Measurements from ENCODE around the gene RNF182. TPM values are rescaled to one million over a fixed set of nuclear protein-coding genes. Genes with fewer than 3 reads are reported as not detected.

Gene RNF182
- total and polyA plus RNA-seq, 3 experiments from 2014 or later, result not detected

GRCh38 chr6:14000901-14001300, 76.1 kb downstream of the RNF182 start:
- Mint-ChIP-seq H3K27me3 (peaks cover 17 to 52% of the 10 kb centered on the region in 2 donors), H3K36me3 (peaks cover 0 to 4% (median 0%) of the 10 kb centered on the region in 3 donors), H3K27ac (peak overlapping the region in 1 of 8 donors; percentile 2), H3K4me3 (no peak overlapping the region), H3K9me3 (peaks cover 0 to 6% (median 0%) of the 10 kb centered on the region in 5 donors), H3K4me1 (no peaks in the 10 kb centered on the region)
- H3K4me3 ChIP-seq (ENCODE audit: low read length), result no peak overlapping the region
- no peak for DNase-seq
- POLR2A ChIA-PET, result interaction anchor here (0.6 kb wide), 1 partner anchor 22 kb away, joined by 3 read pairs; no protein-coding TSS in a partner anchor
- no peaks in the 10 kb centered on the region for H3K36me3 ChIP-seq (ENCODE audit: insufficient read depth, low read length)
- no peaks in the 10 kb centered on the region for H3K4me1 ChIP-seq (ENCODE audit: insufficient read depth, low read length)
- CTCF ChIA-PET, result no interaction called here
- H3K27ac ChIP-seq (ENCODE audit: low read depth, low read length), result no peak overlapping the region
- no peaks in the 10 kb centered on the region for H3K27me3 ChIP-seq (ENCODE audit: insufficient read depth, low read length, poor library complexity, severe bottlenecking)
- no peaks in the 10 kb centered on the region for H3K9me3 ChIP-seq (ENCODE audit: low read length)

DNA sequence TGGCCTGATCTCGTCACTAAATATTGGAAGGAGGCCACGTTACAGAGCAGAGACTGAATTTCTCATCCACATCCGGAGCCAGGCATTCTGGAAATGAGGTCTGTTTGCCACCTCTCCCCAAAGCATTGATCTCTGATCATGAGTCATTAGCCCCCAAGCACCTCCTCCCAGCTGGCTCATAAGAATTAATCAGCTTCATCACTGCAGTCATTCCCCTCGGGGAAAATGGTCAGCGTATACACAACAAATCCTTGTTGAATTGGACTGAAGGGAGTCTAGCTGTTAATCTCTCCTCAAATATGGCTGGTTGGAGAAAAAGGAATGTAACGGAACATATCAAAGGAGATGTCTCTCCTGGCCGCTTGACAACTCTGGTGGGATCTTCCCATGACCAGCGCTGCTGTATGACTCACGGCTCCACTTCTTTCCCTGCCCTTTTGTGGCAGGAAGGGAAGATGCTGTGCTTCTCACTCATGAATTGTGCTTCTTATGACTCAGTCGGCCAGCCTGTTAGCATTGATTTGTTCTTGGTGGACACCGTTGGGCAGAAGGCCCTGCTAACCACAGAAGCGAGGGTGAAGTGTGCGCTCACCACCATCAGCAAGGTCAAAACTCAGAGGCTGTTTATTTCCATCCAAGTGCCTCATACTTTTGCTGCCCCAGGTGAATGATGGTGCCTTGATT, 76.7 kb downstream of the RNF182 start:
- H3K4me1 Mint-ChIP-seq, result no peaks in the 10 kb centered on the region
- peaks cover 16 to 50% of the 10 kb centered on the region in 2 donors for H3K27me3 Mint-ChIP-seq
- H3K27ac Mint-ChIP-seq, result no peak overlapping the region
- Histone ChIP-seq H3K27ac (ENCODE audit: low read depth, low read length) (no peak overlapping the region), H3K27me3 (ENCODE audit: insufficient read depth, low read length, poor library complexity, severe bottlenecking) (no peaks in the 10 kb centered on the region), H3K9me3 (ENCODE audit: low read length) (no peaks in the 10 kb centered on the region), H3K4me1 (ENCODE audit: insufficient read depth, low read length) (no peaks in the 10 kb centered on the region), H3K36me3 (ENCODE audit: insufficient read depth, low read length) (no peaks in the 10 kb centered on the region), H3K4me3 (ENCODE audit: low read length) (no peak overlapping the region)
- H3K36me3 Mint-ChIP-seq, result no peaks in the 10 kb centered on the region
- CTCF ChIA-PET, result no interaction called here
- peaks cover 0 to 6% (median 0%) of the 10 kb centered on the region in 5 donors for H3K9me3 Mint-ChIP-seq
- POLR2A ChIA-PET, result interaction anchor here (0.6 kb wide), 1 partner anchor 21 kb away, joined by 3 read pairs; no protein-coding TSS in a partner anchor
- no peak overlapping the region for H3K4me3 Mint-ChIP-seq
- DNase-seq, result no peak

DNA sequence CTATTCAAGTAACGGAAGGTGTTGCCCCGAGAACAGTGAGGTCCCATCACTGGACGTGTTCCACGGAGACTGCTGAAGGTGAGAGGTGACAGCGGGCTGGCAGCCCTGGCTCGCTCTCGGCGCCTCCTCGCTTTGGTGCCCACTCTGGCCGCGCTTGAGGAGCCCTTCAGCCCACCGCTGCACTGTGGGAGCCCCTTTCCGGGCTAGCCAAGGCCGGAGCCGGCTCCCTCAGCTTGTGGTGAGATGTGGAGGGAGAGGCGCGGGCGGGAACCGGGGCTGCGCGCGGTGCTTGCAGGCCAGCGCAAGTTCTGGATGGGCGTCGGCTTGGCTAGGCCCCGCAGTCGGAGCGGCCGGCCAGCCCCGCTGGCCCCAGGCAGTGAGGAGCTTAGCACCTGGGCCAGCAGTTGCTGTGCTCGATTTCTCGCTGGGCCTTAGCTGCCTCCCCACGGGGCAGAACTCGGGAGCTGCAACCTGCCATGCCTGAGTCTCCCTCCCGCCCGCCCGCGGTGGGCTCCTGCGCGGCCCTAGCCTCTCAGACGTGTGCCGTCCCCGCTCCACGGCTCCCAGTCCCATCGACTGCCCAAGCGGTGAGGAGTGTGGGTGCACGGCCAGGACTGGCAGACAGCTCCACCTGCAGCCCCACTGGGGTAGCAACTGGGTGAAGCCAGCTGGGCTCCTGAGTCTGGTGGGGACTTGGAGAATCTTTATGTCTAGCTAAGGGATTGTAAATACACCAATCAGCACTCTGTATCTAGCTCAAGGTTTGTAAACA, 77.6 kb downstream of the RNF182 start:
- H3K9me3 Mint-ChIP-seq, result peaks cover 0 to 6% (median 0%) of the 10 kb centered on the region in 5 donors
- Histone ChIP-seq H3K4me3 (ENCODE audit: low read length) (no peak overlapping the region), H3K4me1 (ENCODE audit: insufficient read depth, low read length) (no peaks in the 10 kb centered on the region), H3K27me3 (ENCODE audit: insufficient read depth, low read length, poor library complexity, severe bottlenecking) (no peaks in the 10 kb centered on the region), H3K9me3 (ENCODE audit: low read length) (no peaks in the 10 kb centered on the region), H3K27ac (ENCODE audit: low read depth, low read length) (no peak overlapping the region), H3K36me3 (ENCODE audit: insufficient read depth, low read length) (no peaks in the 10 kb centered on the region)
- no peak for DNase-seq
- POLR2A ChIA-PET, result no interaction called here
- no peak overlapping the region for H3K27ac Mint-ChIP-seq
- CTCF ChIA-PET, result no interaction called here
- no peaks in the 10 kb centered on the region for H3K4me1 Mint-ChIP-seq
- no peak overlapping the region for H3K4me3 Mint-ChIP-seq
- H3K36me3 Mint-ChIP-seq, result no peaks in the 10 kb centered on the region
- H3K27me3 Mint-ChIP-seq, result peaks cover 15 to 54% of the 10 kb centered on the region in 2 donors

DNA sequence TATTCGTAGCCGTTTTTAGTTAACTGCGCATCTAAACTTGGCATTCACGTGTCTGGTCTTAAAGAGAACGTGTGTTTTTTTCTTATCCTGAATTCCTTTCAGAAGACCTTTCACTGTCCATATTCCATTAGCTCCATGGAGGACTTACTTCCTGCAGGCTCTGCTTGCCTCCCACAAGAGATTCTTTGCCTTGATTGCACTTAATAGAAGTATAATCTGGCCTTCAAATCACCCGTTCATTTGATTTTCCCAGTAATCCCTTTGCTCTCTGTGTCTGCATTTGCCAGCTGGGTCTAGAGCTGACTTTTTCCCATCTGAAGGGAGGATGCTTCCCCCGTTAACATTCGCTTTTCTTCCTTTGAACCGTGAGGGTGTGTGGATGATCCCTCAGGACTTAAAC, 79.5 kb downstream of the RNF182 start:
- Mint-ChIP-seq H3K27ac (no peak overlapping the region), H3K36me3 (no peaks in the 10 kb centered on the region), H3K4me1 (no peaks in the 10 kb centered on the region), H3K4me3 (no peak overlapping the region), H3K9me3 (peaks cover 0 to 2% (median 0%) of the 10 kb centered on the region in 5 donors), H3K27me3 (peaks cover 26 to 56% of the 10 kb centered on the region in 2 donors)
- H3K27ac ChIP-seq (ENCODE audit: low read depth, low read length), result no peak overlapping the region
- ChIA-PET POLR2A (no interaction called here), CTCF (no interaction called here)
- no peak for DNase-seq
- no peaks in the 10 kb centered on the region for H3K36me3 ChIP-seq (ENCODE audit: insufficient read depth, low read length)
- no peaks in the 10 kb centered on the region for H3K9me3 ChIP-seq (ENCODE audit: low read length)
- no peaks in the 10 kb centered on the region for H3K27me3 ChIP-seq (ENCODE audit: insufficient read depth, low read length, poor library complexity, severe bottlenecking)
- no peaks in the 10 kb centered on the region for H3K4me1 ChIP-seq (ENCODE audit: insufficient read depth, low read length)
- H3K4me3 ChIP-seq (ENCODE audit: low read length), result no peak overlapping the region

GRCh38 chr6:14008809-14009208, 84.1 kb downstream of the RNF182 start:
- Histone ChIP-seq H3K9me3 (ENCODE audit: low read length) (no peaks in the 10 kb centered on the region), H3K4me1 (ENCODE audit: insufficient read depth, low read length) (no peaks in the 10 kb centered on the region), H3K36me3 (ENCODE audit: insufficient read depth, low read length) (no peaks in the 10 kb centered on the region), H3K27ac (ENCODE audit: low read depth, low read length) (no peak overlapping the region), H3K27me3 (ENCODE audit: insufficient read depth, low read length, poor library complexity, severe bottlenecking) (no peaks in the 10 kb centered on the region), H3K4me3 (ENCODE audit: low read length) (no peak overlapping the region)
- Mint-ChIP-seq H3K4me3 (no peak overlapping the region), H3K4me1 (no peaks in the 10 kb centered on the region), H3K36me3 (no peaks in the 10 kb centered on the region), H3K9me3 (peaks cover 0 to under 1% (median 0%) of the 10 kb centered on the region in 5 donors), H3K27me3 (peaks cover 31 to 54% of the 10 kb centered on the region in 2 donors), H3K27ac (no peak overlapping the region)
- POLR2A ChIA-PET, result no interaction called here
- DNase-seq, result no peak
- CTCF ChIA-PET, result no interaction called here

DNA sequence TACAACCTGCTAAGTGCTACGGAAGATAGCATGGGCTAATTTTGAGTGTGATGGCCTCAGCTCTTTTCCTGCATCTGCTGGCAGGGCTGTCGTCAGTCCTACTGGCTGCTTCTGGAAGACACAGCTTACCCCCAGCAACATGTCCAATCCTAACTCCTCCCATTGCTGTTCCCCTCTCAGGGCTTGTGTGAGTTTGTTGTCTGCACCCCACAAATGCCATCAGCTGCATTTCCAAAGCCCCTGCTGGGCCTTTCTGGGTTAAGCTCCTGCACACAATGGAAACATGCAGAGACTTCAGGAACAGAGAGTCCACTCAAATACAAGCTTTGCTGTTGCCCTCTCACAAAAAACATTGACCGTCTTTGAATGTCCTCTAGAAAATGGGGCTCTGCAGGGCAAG, 84.7 kb downstream of the RNF182 start:
- H3K9me3 Mint-ChIP-seq, result no peaks in the 10 kb centered on the region
- no peaks in the 10 kb centered on the region for H3K36me3 Mint-ChIP-seq
- Histone ChIP-seq H3K27me3 (ENCODE audit: insufficient read depth, low read length, poor library complexity, severe bottlenecking) (no peaks in the 10 kb centered on the region), H3K9me3 (ENCODE audit: low read length) (no peaks in the 10 kb centered on the region), H3K4me3 (ENCODE audit: low read length) (no peak overlapping the region), H3K4me1 (ENCODE audit: insufficient read depth, low read length) (no peaks in the 10 kb centered on the region), H3K27ac (ENCODE audit: low read depth, low read length) (no peak overlapping the region), H3K36me3 (ENCODE audit: insufficient read depth, low read length) (no peaks in the 10 kb centered on the region)
- DNase-seq, result no peak
- H3K4me1 Mint-ChIP-seq, result no peaks in the 10 kb centered on the region
- H3K27me3 Mint-ChIP-seq, result peaks cover 28 to 54% of the 10 kb centered on the region in 2 donors
- H3K27ac Mint-ChIP-seq, result no peak overlapping the region
- no peak overlapping the region for H3K4me3 Mint-ChIP-seq
- ChIA-PET POLR2A (no interaction called here), CTCF (no interaction called here)

- Mint-ChIP-seq H3K27me3 (peaks cover 28 to 54% of the 10 kb centered on the region in 2 donors), H3K27ac (no peak overlapping the region), H3K4me3 (no peak overlapping the region), H3K4me1 (no peaks in the 10 kb centered on the region), H3K9me3 (no peaks in the 10 kb centered on the region), H3K36me3 (no peaks in the 10 kb centered on the region)
- ChIA-PET CTCF (no interaction called here), POLR2A (no interaction called here)
- Histone ChIP-seq H3K36me3 (ENCODE audit: insufficient read depth, low read length) (no peaks in the 10 kb centered on the region), H3K4me1 (ENCODE audit: insufficient read depth, low read length) (no peaks in the 10 kb centered on the region), H3K9me3 (ENCODE audit: low read length) (no peaks in the 10 kb centered on the region), H3K27me3 (ENCODE audit: insufficient read depth, low read length, poor library complexity, severe bottlenecking) (no peaks in the 10 kb centered on the region), H3K4me3 (ENCODE audit: low read length) (no peak overlapping the region), H3K27ac (ENCODE audit: low read depth, low read length) (no peak overlapping the region)
- DNase-seq, result no peak
Measured at GRCh38 chr6:14010275-14010674, 85.5 kb downstream of the RNF182 start.

- Histone ChIP-seq H3K4me1 (ENCODE audit: insufficient read depth, low read length) (no peaks in the 10 kb centered on the region), H3K36me3 (ENCODE audit: insufficient read depth, low read length) (no peaks in the 10 kb centered on the region), H3K27ac (ENCODE audit: low read depth, low read length) (no peak overlapping the region), H3K27me3 (ENCODE audit: insufficient read depth, low read length, poor library complexity, severe bottlenecking) (no peaks in the 10 kb centered on the region), H3K9me3 (ENCODE audit: low read length) (no peaks in the 10 kb centered on the region), H3K4me3 (ENCODE audit: low read length) (no peak overlapping the region)
- Mint-ChIP-seq H3K4me3 (no peak overlapping the region), H3K36me3 (no peaks in the 10 kb centered on the region), H3K9me3 (no peaks in the 10 kb centered on the region), H3K4me1 (no peaks in the 10 kb centered on the region), H3K27me3 (peaks cover 25 to 44% of the 10 kb centered on the region in 2 donors), H3K27ac (no peak overlapping the region)
- ChIA-PET CTCF (no interaction called here), POLR2A (no interaction called here)
- DNase-seq, result no peak
Measured at GRCh38 chr6:14012313-14013030, 87.7 kb downstream of the RNF182 start.
